ENCODE measurements around the gene VPS35.

GRCh38 chr16:46618516-46618915 lies 70.5 kb downstream of the VPS35 start:
- TF ChIP-seq, protein P1, sequence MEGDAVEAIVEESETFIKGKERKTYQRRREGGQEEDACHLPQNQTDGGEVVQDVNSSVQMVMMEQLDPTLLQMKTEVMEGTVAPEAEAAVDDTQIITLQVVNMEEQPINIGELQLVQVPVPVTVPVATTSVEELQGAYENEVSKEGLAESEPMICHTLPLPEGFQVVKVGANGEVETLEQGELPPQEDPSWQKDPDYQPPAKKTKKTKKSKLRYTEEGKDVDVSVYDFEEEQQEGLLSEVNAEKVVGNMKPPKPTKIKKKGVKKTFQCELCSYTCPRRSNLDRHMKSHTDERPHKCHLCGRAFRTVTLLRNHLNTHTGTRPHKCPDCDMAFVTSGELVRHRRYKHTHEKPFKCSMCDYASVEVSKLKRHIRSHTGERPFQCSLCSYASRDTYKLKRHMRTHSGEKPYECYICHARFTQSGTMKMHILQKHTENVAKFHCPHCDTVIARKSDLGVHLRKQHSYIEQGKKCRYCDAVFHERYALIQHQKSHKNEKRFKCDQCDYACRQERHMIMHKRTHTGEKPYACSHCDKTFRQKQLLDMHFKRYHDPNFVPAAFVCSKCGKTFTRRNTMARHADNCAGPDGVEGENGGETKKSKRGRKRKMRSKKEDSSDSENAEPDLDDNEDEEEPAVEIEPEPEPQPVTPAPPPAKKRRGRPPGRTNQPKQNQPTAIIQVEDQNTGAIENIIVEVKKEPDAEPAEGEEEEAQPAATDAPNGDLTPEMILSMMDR (conservative IDR thresholded peaks at IDR 0.05; ENCODE audit: low read length): no peak
- TF ChIP-seq EZH2phosphoT487 (IDR thresholded peaks at IDR 0.05; ENCODE audit: borderline replicate concordance): no peak

Measured in Loucy (cell line).